Activated B cell treated with CpG ODN at 0.5 μM for 24 hours (primary cell): ENCODE data around the gene HAUS2. TPM values are rescaled to one million over a fixed set of nuclear protein-coding genes. Genes with fewer than 3 reads are reported as not detected.
"Not testable (repeated sequence)": the region's sequence is repeated elsewhere in the genome, so short reads cannot be mapped to it uniquely, and the experiment has no call there.

Experiments used
- ATAC-seq: fragments of 200-7000 bp; cut with Tn5 transposase; one replicate; pipeline ENCODE4 v1.10.0; 2021; ENCODE audit warnings: low read depth, mild to moderate bottlenecking, moderate library complexity
- CTCF ChIA-PET: fragments of 350-600 bp; sonication (Branson Sonifier 250); formaldehyde crosslinking; loops from one replicate; lab custom pipeline; 2021; ENCODE audit warnings: antibody characterized with exemption; lab: Charles Lee
- POLR2A ChIA-PET: fragments of 350-600 bp; sonication (Branson Sonifier 250); formaldehyde crosslinking; loops from one replicate; lab custom pipeline; 2021; ENCODE audit warnings: antibody characterized with exemption; lab: Charles Lee
- DNase-seq: peaks from one replicate; pipeline ENCODE4 v3.0.0; 2022
- H3K27ac Mint-ChIP-seq: one replicate; pipeline ENCODE4 v1.8.0; 2020; ENCODE audit warnings: mixed read lengths
- H3K27me3 Mint-ChIP-seq: one replicate; pipeline ENCODE4 v1.8.0; 2021; ENCODE audit warnings: mixed read lengths
- H3K36me3 Mint-ChIP-seq: one replicate; pipeline ENCODE4 v1.8.0; 2021; ENCODE audit warnings: low read depth, mixed read lengths
- H3K4me1 Mint-ChIP-seq: one replicate; pipeline ENCODE4 v1.8.0; 2021; ENCODE audit warnings: mixed read lengths
- H3K4me3 Mint-ChIP-seq: one replicate; pipeline ENCODE4 v1.8.0; 2020; ENCODE audit warnings: mild to moderate bottlenecking, mixed read lengths
- H3K9me3 Mint-ChIP-seq: one replicate; pipeline ENCODE4 v1.8.0; 2020; ENCODE audit warnings: mixed read lengths
- CTCF ChIP-seq: fragments of 200-600 bp; IDR thresholded peaks from one replicate; pipeline ENCODE4 v1.8.0; 2022; ENCODE audit warnings: antibody characterized with exemption, mild to moderate bottlenecking
- intact Hi-C: fragments of 100-400 bp; cut with micrococcal nuclease; formaldehyde crosslinking; loops from one replicate; pipeline ENCODE4 v1.15.1; 2024
- total RNA-seq: library from RNA; stranded (reverse); gene quantifications from 2 replicates; pipeline ENCODE4 v1.2.3, GENCODE V29; 2022

HAUS2 gene
- total RNA-seq, 1 donor from 2014 or later, result 18.2 TPM

- CTCF ChIA-PET, result no interaction called here
- H3K27me3 Mint-ChIP-seq, result no peaks in the 10 kb centered on the region
- no peaks in the 10 kb centered on the region for H3K4me1 Mint-ChIP-seq
- ATAC-seq (no peak), DNase-seq (no peak)
- no peaks in the 10 kb centered on the region for H3K36me3 Mint-ChIP-seq
- POLR2A ChIA-PET, result no interaction called here
- TF ChIP-seq CTCF, result no peak
- H3K27ac Mint-ChIP-seq, result no peak overlapping the region
- no peak overlapping the region for H3K4me3 Mint-ChIP-seq
- intact Hi-C loops, result no loop called here
- no peaks in the 10 kb centered on the region for H3K9me3 Mint-ChIP-seq
Measured at GRCh38 chr15:42594095-42594494, 45.5 kb downstream of the HAUS2 start.

GRCh38 chr15:42595626-42596240 lies 47.1 kb downstream of the HAUS2 start:
- ATAC-seq (no peak), DNase-seq (no peak)
- POLR2A ChIA-PET, result interaction anchor here (0.6 kb wide), 1 partner anchor 12 kb away, joined by 10 read pairs; no protein-coding TSS in a partner anchor
- no peaks in the 10 kb centered on the region for H3K36me3 Mint-ChIP-seq
- H3K27me3 Mint-ChIP-seq, result no peaks in the 10 kb centered on the region
- TF ChIP-seq CTCF, result no peak
- CTCF ChIA-PET, result no interaction called here
- no peak overlapping the region for H3K4me3 Mint-ChIP-seq
- no peaks in the 10 kb centered on the region for H3K4me1 Mint-ChIP-seq
- intact Hi-C loops, result no loop called here
- no peaks in the 10 kb centered on the region for H3K9me3 Mint-ChIP-seq
- no peak overlapping the region for H3K27ac Mint-ChIP-seq

GRCh38 chr15:42601316-42601715 lies 52.7 kb downstream of the HAUS2 start:
- ATAC-seq, H3K9me3 Mint-ChIP-seq, CTCF ChIA-PET, POLR2A ChIA-PET, intact Hi-C loops, H3K27me3 Mint-ChIP-seq, H3K36me3 Mint-ChIP-seq, DNase-seq, H3K4me3 Mint-ChIP-seq, H3K27ac Mint-ChIP-seq: not testable (repeated sequence)
- H3K4me1 Mint-ChIP-seq, result peaks cover 31% of the 10 kb centered on the region

GRCh38 chr15:42602501-42602900 lies 53.9 kb downstream of the HAUS2 start:
- H3K36me3 Mint-ChIP-seq, result no peaks in the 10 kb centered on the region
- intact Hi-C loops, result no loop called here
- peaks cover 37% of the 10 kb centered on the region for H3K4me1 Mint-ChIP-seq
- H3K9me3 Mint-ChIP-seq, result peaks cover 2% of the 10 kb centered on the region
- no peak for DNase-seq
- no peaks in the 10 kb centered on the region for H3K27me3 Mint-ChIP-seq
- no peak overlapping the region for H3K27ac Mint-ChIP-seq
- no peak for ATAC-seq
- ChIA-PET CTCF (no interaction called here), POLR2A (no interaction called here)
- H3K4me3 Mint-ChIP-seq, result no peak overlapping the region
- TF ChIP-seq CTCF, result no peak

- CTCF ChIA-PET, result no interaction called here
- peaks cover 51% of the 10 kb centered on the region for H3K4me1 Mint-ChIP-seq
- no peak overlapping the region for H3K27ac Mint-ChIP-seq
- no peaks in the 10 kb centered on the region for H3K36me3 Mint-ChIP-seq
- ATAC-seq (no peak), DNase-seq (no peak)
- peaks cover 2% of the 10 kb centered on the region for H3K9me3 Mint-ChIP-seq
- intact Hi-C loops, result no loop called here
- TF ChIP-seq CTCF, result no peak
- H3K4me3 Mint-ChIP-seq, result no peak overlapping the region
- no peaks in the 10 kb centered on the region for H3K27me3 Mint-ChIP-seq
- POLR2A ChIA-PET, result no interaction called here
Measured at GRCh38 chr15:42603978-42604377, 55.3 kb downstream of the HAUS2 start.
